Lung (tissue), 12 donors: ENCODE data around the gene UBLCP1. TPM values are rescaled to one million over a fixed set of nuclear protein-coding genes. Genes with fewer than 3 reads are reported as not detected.

Source experiments
- ATAC-seq: fragments of 200-7000 bp; cut with Tn5 transposase; one replicate; pipeline ENCODE4 v1.9.1; 2020; ENCODE audit warnings: moderate number of reproducible peaks; ENCODE audit not compliant: insufficient read depth, low FRiP score
- DNase-seq, 3 donors: peaks; one replicate each; pipeline ENCODE4 v3.0.0-alpha.2; 2013 to 2017
- H3K27ac ChIP-seq, 2 donors: one replicate each; pipeline ENCODE4 v1.5.1; 2013; ENCODE audit warnings: mild to moderate bottlenecking in 2 of 2, moderate library complexity in 2 of 2, control low read depth in 1 of 2, inconsistent platforms in 1 of 2, low read depth in 1 of 2, low read length in 1 of 2
- H3K27me3 ChIP-seq, 3 donors: one replicate each; pipeline ENCODE4 v1.5.1; 2013; ENCODE audit warnings: low read length in 2 of 3; ENCODE audit not compliant: control insufficient read depth in 3 of 3, insufficient read depth in 3 of 3
- H3K36me3 ChIP-seq, 4 donors: one replicate each; pipeline ENCODE4 v1.5.1; 2013; ENCODE audit warnings: low read length in 4 of 4, mild to moderate bottlenecking in 1 of 4, moderate library complexity in 1 of 4; ENCODE audit not compliant: control insufficient read depth in 4 of 4, insufficient read depth in 4 of 4
- H3K4me1 ChIP-seq, 5 donors: one replicate each; pipeline ENCODE4 v1.5.1; 2013; ENCODE audit warnings: low read length in 5 of 5, mild to moderate bottlenecking in 2 of 5, moderate library complexity in 1 of 5; ENCODE audit not compliant: control insufficient read depth in 5 of 5, insufficient read depth in 5 of 5
- H3K4me3 ChIP-seq: one replicate; pipeline ENCODE4 v1.5.1; 2013; ENCODE audit warnings: mild to moderate bottlenecking, control low read depth, moderate library complexity
- H3K9ac ChIP-seq, 2 donors: one replicate each; pipeline ENCODE4 v1.5.1; 2013; ENCODE audit warnings: low read length in 2 of 2, control low read depth in 1 of 2; ENCODE audit not compliant: insufficient read depth in 1 of 2
- H3K9me3 ChIP-seq, 4 donors: one replicate each; pipeline ENCODE4 v1.5.1; 2013; ENCODE audit warnings: low read length in 3 of 4, mild to moderate bottlenecking in 1 of 4, moderate library complexity in 1 of 4; ENCODE audit not compliant: control insufficient read depth in 4 of 4, insufficient read depth in 3 of 4
- WGBS, 2 donors: extraction: QIAGEN DNeasy Blood & Tissue Kit; methylation state at CpG; one replicate each; pipeline ENCODE4 v1.1.7; 2013; 5-methylcytosine and 5-hydroxymethylcytosine counted together
- polyA plus RNA-seq, 2 donors: library from polyadenylated mRNA; stranded (reverse); fragments of 200-250 nt; gene quantifications; one replicate each; pipeline ENCODE4 v1.2.1, GENCODE V29; 2013
- total RNA-seq, 2 donors: library from RNA; depleted of rRNA in 1 of 2; stranded (reverse); fragments of >200 nt in 1 of 2; gene quantifications; one replicate each; pipeline ENCODE4 v1.2.1, GENCODE V29; 2014 to 2021
- TF ChIP-seq, protein P1 (sequence below): IDR thresholded peaks from 2 replicates; pipeline ENCODE4 v1.5.1; 2012; ENCODE audit warnings: mild to moderate bottlenecking; ENCODE audit errors: control extremely low read depth, extremely low read depth
- donor health status: control.
- donor health status: control.
- donor health status: Bipolar disorder and iron deficiency.
- donor health status: healthy.
- donor health status: DM: yes; HTN: yes; CAD: no.

Gene UBLCP1
- total and polyA plus RNA-seq, 4 donors: 19.0 to 27.4 (median 25.0) TPM

GRCh38 chr5:159309689-159310433 lies 46.8 kb downstream of the UBLCP1 start:
- WGBS, 2 donors: 65 to 69% methylated on average over 8 of the region's 8 CpGs
- Histone ChIP-seq H3K27me3 (peaks cover 0 to 25% (median 18%) of the 10 kb centered on the region in 3 donors), H3K4me1 (peaks cover 0 to 5% (median 0%) of the 10 kb centered on the region in 5 donors), H3K4me3 (no peak overlapping the region), H3K9me3 (no peaks in the 10 kb centered on the region), H3K9ac (no peak overlapping the region), H3K27ac (peak overlapping the region in 1 of 2 donors; percentile 43), H3K36me3 (no peaks in the 10 kb centered on the region)
- peak; percentile 51 for ATAC-seq
- peak in 1 of 3 donors; percentile 17 for DNase-seq
- TF ChIP-seq, protein P1, sequence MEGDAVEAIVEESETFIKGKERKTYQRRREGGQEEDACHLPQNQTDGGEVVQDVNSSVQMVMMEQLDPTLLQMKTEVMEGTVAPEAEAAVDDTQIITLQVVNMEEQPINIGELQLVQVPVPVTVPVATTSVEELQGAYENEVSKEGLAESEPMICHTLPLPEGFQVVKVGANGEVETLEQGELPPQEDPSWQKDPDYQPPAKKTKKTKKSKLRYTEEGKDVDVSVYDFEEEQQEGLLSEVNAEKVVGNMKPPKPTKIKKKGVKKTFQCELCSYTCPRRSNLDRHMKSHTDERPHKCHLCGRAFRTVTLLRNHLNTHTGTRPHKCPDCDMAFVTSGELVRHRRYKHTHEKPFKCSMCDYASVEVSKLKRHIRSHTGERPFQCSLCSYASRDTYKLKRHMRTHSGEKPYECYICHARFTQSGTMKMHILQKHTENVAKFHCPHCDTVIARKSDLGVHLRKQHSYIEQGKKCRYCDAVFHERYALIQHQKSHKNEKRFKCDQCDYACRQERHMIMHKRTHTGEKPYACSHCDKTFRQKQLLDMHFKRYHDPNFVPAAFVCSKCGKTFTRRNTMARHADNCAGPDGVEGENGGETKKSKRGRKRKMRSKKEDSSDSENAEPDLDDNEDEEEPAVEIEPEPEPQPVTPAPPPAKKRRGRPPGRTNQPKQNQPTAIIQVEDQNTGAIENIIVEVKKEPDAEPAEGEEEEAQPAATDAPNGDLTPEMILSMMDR: no peak

GRCh38 chr5:159310511-159310910 lies 47.4 kb downstream of the UBLCP1 start:
- TF ChIP-seq, protein P1: no peak
- Histone ChIP-seq H3K27ac (peak overlapping the region in 1 of 2 donors; percentile 43), H3K9ac (peak overlapping the region in 1 of 2 donors; percentile 62), H3K9me3 (no peaks in the 10 kb centered on the region), H3K36me3 (no peaks in the 10 kb centered on the region), H3K4me3 (no peak overlapping the region), H3K4me1 (peaks cover 0 to 5% (median 0%) of the 10 kb centered on the region in 5 donors), H3K27me3 (peaks cover 0 to 24% (median 16%) of the 10 kb centered on the region in 3 donors)
- ATAC-seq (peak; percentile 84), DNase-seq (peak; percentile 24 to 63 (median 26))
- WGBS, 2 donors: 4 to 5% methylated on average over 26 of the region's 26 CpGs

- TF ChIP-seq, protein P1: no peak
- H3K9me3 ChIP-seq: no peaks in the 10 kb centered on the region
- 45 to 51% methylated on average over 7 of the region's 7 CpGs for WGBS, 2 donors
- H3K27ac ChIP-seq: no peak overlapping the region
- ATAC-seq (no peak), DNase-seq (no peak)
- no peaks in the 10 kb centered on the region for H3K36me3 ChIP-seq
- H3K4me1 ChIP-seq: peaks cover 0 to 5% (median 0%) of the 10 kb centered on the region in 5 donors
- H3K4me3 ChIP-seq: no peak overlapping the region
- H3K9ac ChIP-seq: peak overlapping the region in 1 of 2 donors; percentile 62
- peaks cover 0 to 20% (median 12%) of the 10 kb centered on the region in 3 donors for H3K27me3 ChIP-seq
These were observed 48.0 kb downstream of the UBLCP1 start for GRCh38 chr5:159311063-159311462.
